Ascending aorta (tissue), 2 donors: ENCODE measurements around the gene ARSA. TPM values are rescaled to one million over a fixed set of nuclear protein-coding genes. Genes with fewer than 3 reads are reported as not detected.

Experiments
- DNase-seq, 2 donors: peaks; one replicate each; pipeline ENCODE4 v3.0.0-alpha.2; 2019; ENCODE audit warnings: low spot score in 2 of 2
- H3K27ac ChIP-seq, 2 donors: fragments of 200-600 bp; sonication (generic); one replicate each; pipeline ENCODE4 v1.5.1; 2016 to 2017; ENCODE audit warnings: mild to moderate bottlenecking in 1 of 2
- H3K27me3 ChIP-seq: fragments of 200-600 bp; sonication (generic); one replicate; pipeline ENCODE4 v1.5.1; 2017
- H3K36me3 ChIP-seq, 2 donors: fragments of 200-600 bp; sonication (generic); one replicate each; pipeline ENCODE4 v1.5.1; 2016
- H3K4me1 ChIP-seq, 2 donors: fragments of 200-600 bp; sonication (generic); one replicate each; pipeline ENCODE4 v1.5.1; 2016 to 2017; ENCODE audit warnings: mild to moderate bottlenecking in 1 of 2
- H3K4me3 ChIP-seq, 2 donors: fragments of 200-600 bp; sonication (generic); one replicate each; pipeline ENCODE4 v1.5.1; 2016 to 2017; ENCODE audit warnings: mild to moderate bottlenecking in 1 of 2
- H3K9me3 ChIP-seq, 2 donors: fragments of 200-600 bp; sonication (generic); one replicate each; pipeline ENCODE4 v1.5.1; 2016
- intact Hi-C: fragments of 100-400 bp; cut with DNase I; formaldehyde crosslinking; loops from one replicate; pipeline ENCODE4 v1.15.1; 2023
- total RNA-seq: library from RNA; depleted of rRNA; stranded (reverse); fragments of >200 nt; gene quantifications from one replicate; pipeline ENCODE4 v1.1.0, GENCODE V29; 2016
- TF ChIP-seq, protein P1 (sequence below), 3 experiments: fragments of 200-600 bp in 2 of 3; fragments of 450-650 bp in 1 of 3; sonication (generic) in 2 of 3; IDR thresholded peaks; one replicate each; pipeline ENCODE4 v1.5.1; 2016 to 2019; ENCODE audit warnings: antibody characterized with exemption in 3 of 3, mild to moderate bottlenecking in 1 of 3, moderate library complexity in 1 of 3

Gene ARSA
- total RNA-seq, 1 donor from 2014 or later: 111 TPM

DNA sequence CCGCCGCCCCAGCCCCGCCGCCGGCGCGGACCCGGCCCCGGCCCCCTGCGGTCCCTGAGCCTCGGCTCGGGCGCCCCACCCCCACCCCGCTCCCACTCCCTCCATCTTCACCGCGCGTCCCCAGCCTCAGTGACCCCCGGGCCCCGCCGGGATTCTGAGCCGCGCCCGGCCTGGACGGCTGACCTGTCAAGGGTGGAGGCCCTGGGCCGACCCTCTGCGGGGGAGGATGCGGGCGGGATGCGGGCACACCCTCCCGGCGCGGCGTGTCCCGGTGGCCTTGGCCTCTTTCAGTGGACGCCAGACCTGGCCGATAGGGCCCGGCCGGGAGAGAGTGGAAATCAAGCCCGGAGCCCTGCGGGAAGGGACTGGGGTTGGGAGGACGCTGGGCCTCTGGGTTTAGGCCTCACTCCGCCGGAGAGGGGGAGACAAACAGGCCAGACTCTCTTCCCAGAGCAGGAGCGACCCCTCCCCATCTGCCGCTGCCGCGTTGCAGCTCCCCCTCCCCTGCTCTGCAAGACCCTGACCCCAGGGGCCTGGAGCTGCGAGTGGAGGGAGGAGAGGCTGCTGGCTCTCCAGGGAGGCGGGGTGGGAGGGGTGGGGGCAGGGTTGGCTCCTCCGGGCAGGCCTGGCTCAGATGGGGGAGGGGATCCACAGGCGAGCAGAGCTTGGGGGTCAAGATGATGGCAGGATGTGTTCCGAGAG lies 26.8 kb downstream of the ARSA start:
- H3K9me3 ChIP-seq: no peaks in the 10 kb centered on the region
- peak overlapping the region; percentile 48 to 60 for H3K4me3 ChIP-seq
- peaks cover 4 to 6% of the 10 kb centered on the region in 2 donors for H3K4me1 ChIP-seq
- no peak overlapping the region for H3K27ac ChIP-seq
- TF ChIP-seq, protein P1, sequence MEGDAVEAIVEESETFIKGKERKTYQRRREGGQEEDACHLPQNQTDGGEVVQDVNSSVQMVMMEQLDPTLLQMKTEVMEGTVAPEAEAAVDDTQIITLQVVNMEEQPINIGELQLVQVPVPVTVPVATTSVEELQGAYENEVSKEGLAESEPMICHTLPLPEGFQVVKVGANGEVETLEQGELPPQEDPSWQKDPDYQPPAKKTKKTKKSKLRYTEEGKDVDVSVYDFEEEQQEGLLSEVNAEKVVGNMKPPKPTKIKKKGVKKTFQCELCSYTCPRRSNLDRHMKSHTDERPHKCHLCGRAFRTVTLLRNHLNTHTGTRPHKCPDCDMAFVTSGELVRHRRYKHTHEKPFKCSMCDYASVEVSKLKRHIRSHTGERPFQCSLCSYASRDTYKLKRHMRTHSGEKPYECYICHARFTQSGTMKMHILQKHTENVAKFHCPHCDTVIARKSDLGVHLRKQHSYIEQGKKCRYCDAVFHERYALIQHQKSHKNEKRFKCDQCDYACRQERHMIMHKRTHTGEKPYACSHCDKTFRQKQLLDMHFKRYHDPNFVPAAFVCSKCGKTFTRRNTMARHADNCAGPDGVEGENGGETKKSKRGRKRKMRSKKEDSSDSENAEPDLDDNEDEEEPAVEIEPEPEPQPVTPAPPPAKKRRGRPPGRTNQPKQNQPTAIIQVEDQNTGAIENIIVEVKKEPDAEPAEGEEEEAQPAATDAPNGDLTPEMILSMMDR (IDR thresholded peaks at IDR 0.05): no peak
- DNase-seq: no peak
- H3K36me3 ChIP-seq: no peaks in the 10 kb centered on the region
- H3K27me3 ChIP-seq: peaks cover 16% of the 10 kb centered on the region
- intact Hi-C loops: no loop called here

DNA sequence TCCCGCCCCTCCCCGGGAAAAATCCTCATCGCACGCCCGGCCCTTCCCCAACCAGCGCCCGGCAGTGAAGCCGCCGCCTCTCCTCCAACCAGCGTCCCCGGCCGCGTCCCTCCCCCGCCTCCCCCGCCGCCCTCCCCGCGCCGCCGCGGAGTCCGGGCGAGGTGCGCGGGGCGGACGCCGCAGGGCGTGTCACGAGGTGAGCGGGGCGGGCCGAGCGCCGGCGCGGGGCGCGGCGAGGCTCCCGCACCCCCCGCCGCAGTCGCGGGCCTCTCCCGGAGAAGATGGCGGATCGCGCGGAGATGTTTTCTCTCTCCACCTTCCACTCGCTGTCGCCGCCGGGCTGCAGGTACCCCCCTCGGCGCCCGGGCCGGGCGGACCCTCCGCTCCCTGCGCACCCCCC lies 27.4 kb downstream of the ARSA start, which contains the start of gene MAPK8IP2:
MAPK8IP2 (plus strand) TSS at position 256 of the 400 bp plus-strand sequence; CDS start at position 282, 26 bp downstream.
- H3K4me1 ChIP-seq: peaks cover 4 to 6% of the 10 kb centered on the region in 2 donors
- no peak for DNase-seq

DNA sequence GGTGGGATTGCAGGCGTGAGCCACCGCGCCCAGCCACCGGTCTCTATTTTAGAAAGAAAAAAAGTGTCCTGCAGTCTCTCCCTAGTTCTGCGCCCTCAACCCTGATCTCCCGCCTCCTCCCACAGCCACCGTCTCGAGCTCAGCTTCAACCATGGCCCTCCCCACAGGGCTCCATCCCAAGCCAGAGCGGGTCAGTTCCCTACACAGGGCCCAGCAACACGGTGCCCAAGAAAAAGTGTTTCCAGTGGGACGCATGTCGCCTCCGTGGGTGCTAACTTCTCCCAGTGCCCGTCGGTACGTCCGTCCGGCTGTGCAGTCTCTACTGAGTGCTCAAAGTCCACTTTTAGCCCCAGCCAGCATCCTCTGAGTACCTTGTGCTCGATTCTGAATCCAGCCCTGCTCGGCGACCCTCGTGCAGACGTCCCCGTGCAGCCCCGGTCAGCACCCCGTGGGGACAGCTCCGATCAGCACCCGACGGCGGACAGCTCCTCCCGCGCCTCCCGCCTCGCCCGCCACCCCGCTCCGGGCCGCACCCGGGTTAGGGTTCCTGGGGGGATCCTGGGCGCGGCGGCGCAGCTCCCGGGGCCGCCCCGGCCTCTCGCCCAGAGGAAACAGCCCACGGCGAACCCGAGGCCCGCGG lies 28.0 kb downstream of the ARSA start:
- Histone ChIP-seq H3K9me3 (no peaks in the 10 kb centered on the region), H3K4me3 (peak overlapping the region; percentile 48 to 60), H3K27me3 (peaks cover 16% of the 10 kb centered on the region), H3K4me1 (peaks cover 4 to 6% of the 10 kb centered on the region in 2 donors), H3K27ac (no peak overlapping the region), H3K36me3 (no peaks in the 10 kb centered on the region)
- intact Hi-C loops: no loop called here
- TF ChIP-seq, protein P1 (IDR thresholded peaks at IDR 0.05): no peak
- no peak for DNase-seq

More for the DNA sequence above, 27.4 kb downstream of the ARSA start, which contains the start of gene MAPK8IP2:
- intact Hi-C loops: no loop called here
- Histone ChIP-seq H3K27ac (no peak within 1 kb of the TSS), H3K4me3 (peak within 1 kb of the TSS; percentile 48 to 60), H3K9me3 (no peaks in the 10 kb centered on the region), H3K27me3 (peaks cover 16% of the 10 kb centered on the region), H3K36me3 (no peaks in the 10 kb centered on the region)
- TF ChIP-seq, protein P1 (IDR thresholded peaks at IDR 0.05): no peak

DNA sequence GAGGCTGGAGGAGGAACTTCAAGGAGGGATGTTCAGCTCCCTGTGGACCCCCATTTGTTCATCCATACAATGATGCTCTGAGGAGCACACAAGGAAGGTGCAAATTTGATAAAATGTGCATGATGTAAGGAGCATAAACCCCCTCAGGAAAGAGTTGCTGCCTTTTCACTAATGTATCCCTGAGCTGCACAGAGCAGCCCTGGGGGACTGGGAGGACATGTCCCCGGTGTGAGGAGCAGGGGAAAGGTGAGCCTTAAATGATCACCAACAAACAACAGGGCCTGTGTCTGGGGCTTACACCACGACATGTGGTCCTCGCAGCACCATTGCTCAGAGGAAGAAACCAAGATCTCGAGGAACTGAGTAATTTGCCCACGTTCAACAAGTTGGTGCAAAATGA lies 30.9 kb downstream of the ARSA start:
- Histone ChIP-seq H3K9me3 (no peaks in the 10 kb centered on the region), H3K27ac (no peak overlapping the region), H3K4me3 (no peak overlapping the region), H3K36me3 (no peaks in the 10 kb centered on the region), H3K27me3 (peaks cover 10% of the 10 kb centered on the region), H3K4me1 (peaks cover 4 to 6% of the 10 kb centered on the region in 2 donors)
- DNase-seq: no peak
- TF ChIP-seq, protein P1 (IDR thresholded peaks at IDR 0.05): no peak
- intact Hi-C loops: no loop called here

DNA sequence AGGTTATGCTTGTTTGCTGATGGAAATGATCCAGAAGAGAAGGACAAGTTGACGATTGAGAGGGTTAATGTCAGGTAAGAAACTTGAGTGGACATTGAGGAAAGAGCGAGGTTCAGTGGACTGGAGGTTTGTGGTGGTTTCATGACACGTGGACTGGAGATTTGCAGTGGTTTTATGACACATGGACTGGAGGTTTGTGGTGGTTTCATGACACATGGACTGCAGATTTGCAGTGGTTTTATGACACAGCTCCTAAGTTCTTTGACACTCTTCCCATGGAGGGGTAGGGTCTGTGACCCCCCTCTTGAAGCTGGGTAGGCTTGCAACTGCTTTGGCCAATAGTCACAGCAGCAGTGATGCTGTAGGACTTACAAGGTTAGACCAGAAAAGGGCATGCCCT lies 32.8 kb downstream of the ARSA start:
- intact Hi-C loops: no loop called here
- DNase-seq: no peak
- TF ChIP-seq, protein P1 (IDR thresholded peaks at IDR 0.05): no peak
- Histone ChIP-seq H3K36me3 (no peaks in the 10 kb centered on the region), H3K27me3 (no peaks in the 10 kb centered on the region), H3K27ac (no peak overlapping the region), H3K4me1 (peaks cover 0 to under 1% of the 10 kb centered on the region in 2 donors), H3K9me3 (no peaks in the 10 kb centered on the region), H3K4me3 (no peak overlapping the region)
